Panc1 (cell line): ENCODE measurements around the gene GPR55.

Experiments used
- POLR2AphosphoS5 ChIP-seq: IDR thresholded peaks from 2 replicates; pipeline ENCODE4 v1.6.1; 2012; ENCODE audit warnings: mild to moderate bottlenecking, low read depth, low read length, moderate library complexity
- SIN3A ChIP-seq: IDR thresholded peaks from 2 replicates; pipeline ENCODE4 v1.6.1; 2012; ENCODE audit warnings: low read depth, mild to moderate bottlenecking, low read length, moderate library complexity, borderline replicate concordance; ENCODE audit not compliant: insufficient read depth
- TCF7L2 ChIP-seq: IDR thresholded peaks from 2 replicates; pipeline ENCODE4 v1.6.1; 2011; ENCODE audit warnings: mild to moderate bottlenecking, low read depth, low read length, inconsistent platforms
- TF ChIP-seq, protein P1 (sequence below): fragments of 450-650 bp; IDR thresholded peaks from 2 replicates; pipeline ENCODE4 v1.5.1; 2017; ENCODE audit warnings: mild to moderate bottlenecking
- TF ChIP-seq, protein P2 (sequence below), 2 experiments: IDR thresholded peaks; 2 replicates each; pipeline ENCODE4 v1.6.1; 2011 to 2012; ENCODE audit warnings: low read depth in 2 of 2, control low read depth in 1 of 2, low read length in 1 of 2, mild to moderate bottlenecking in 1 of 2, moderate library complexity in 1 of 2; ENCODE audit not compliant: insufficient read depth in 1 of 2

DNA sequence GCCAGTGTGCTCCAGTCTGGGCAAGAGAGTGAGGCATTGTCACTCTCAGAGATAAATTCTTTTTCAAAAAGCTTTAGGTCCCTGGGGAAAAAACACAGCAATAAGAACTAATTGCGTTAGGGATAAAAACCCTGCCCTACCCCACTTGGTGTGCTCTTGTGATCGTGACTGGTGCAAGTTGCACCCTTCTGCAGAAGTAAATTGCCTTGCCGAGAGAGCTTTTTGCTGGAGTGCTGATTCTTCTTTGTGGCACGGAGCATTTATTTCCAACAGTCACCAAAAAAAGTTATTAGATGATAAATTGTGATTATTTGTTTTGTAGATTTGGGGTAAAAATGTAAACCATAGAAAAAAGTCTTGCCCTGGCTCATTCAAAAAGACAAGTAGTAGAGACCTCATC lies 12.3 kb upstream of the GPR55 start:
- TF ChIP-seq, protein P1, sequence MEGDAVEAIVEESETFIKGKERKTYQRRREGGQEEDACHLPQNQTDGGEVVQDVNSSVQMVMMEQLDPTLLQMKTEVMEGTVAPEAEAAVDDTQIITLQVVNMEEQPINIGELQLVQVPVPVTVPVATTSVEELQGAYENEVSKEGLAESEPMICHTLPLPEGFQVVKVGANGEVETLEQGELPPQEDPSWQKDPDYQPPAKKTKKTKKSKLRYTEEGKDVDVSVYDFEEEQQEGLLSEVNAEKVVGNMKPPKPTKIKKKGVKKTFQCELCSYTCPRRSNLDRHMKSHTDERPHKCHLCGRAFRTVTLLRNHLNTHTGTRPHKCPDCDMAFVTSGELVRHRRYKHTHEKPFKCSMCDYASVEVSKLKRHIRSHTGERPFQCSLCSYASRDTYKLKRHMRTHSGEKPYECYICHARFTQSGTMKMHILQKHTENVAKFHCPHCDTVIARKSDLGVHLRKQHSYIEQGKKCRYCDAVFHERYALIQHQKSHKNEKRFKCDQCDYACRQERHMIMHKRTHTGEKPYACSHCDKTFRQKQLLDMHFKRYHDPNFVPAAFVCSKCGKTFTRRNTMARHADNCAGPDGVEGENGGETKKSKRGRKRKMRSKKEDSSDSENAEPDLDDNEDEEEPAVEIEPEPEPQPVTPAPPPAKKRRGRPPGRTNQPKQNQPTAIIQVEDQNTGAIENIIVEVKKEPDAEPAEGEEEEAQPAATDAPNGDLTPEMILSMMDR: no peak
- TF ChIP-seq POLR2AphosphoS5 (no peak), SIN3A (no peak), TCF7L2 (no peak)
- TF ChIP-seq, protein P2, sequence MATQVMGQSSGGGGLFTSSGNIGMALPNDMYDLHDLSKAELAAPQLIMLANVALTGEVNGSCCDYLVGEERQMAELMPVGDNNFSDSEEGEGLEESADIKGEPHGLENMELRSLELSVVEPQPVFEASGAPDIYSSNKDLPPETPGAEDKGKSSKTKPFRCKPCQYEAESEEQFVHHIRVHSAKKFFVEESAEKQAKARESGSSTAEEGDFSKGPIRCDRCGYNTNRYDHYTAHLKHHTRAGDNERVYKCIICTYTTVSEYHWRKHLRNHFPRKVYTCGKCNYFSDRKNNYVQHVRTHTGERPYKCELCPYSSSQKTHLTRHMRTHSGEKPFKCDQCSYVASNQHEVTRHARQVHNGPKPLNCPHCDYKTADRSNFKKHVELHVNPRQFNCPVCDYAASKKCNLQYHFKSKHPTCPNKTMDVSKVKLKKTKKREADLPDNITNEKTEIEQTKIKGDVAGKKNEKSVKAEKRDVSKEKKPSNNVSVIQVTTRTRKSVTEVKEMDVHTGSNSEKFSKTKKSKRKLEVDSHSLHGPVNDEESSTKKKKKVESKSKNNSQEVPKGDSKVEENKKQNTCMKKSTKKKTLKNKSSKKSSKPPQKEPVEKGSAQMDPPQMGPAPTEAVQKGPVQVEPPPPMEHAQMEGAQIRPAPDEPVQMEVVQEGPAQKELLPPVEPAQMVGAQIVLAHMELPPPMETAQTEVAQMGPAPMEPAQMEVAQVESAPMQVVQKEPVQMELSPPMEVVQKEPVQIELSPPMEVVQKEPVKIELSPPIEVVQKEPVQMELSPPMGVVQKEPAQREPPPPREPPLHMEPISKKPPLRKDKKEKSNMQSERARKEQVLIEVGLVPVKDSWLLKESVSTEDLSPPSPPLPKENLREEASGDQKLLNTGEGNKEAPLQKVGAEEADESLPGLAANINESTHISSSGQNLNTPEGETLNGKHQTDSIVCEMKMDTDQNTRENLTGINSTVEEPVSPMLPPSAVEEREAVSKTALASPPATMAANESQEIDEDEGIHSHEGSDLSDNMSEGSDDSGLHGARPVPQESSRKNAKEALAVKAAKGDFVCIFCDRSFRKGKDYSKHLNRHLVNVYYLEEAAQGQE (IDR thresholded peaks at IDR 0.05; ENCODE audit: insufficient read depth in 1 of 2, low read depth in 2 of 2, low read length in 1 of 2): no peak
